ENCODE results near the gene ADAT3.

- TF ChIP-seq CTCF (IDR thresholded peaks at IDR 0.05; ENCODE audit: poor library complexity) = peak; percentile 46
- TF ChIP-seq EZH2phosphoT487 (IDR thresholded peaks at IDR 0.05; ENCODE audit: low read depth, severe bottlenecking, unreplicated experiment) = no peak
- no peak for TF ChIP-seq EZH2 (IDR thresholded peaks at IDR 0.05; ENCODE audit: borderline replicate concordance)
These were observed 40.7 kb downstream of the ADAT3 start for GRCh38 chr19:1945899-1946298.
